ENCODE measurements around the gene PAGE4. TPM values are rescaled to one million over a fixed set of nuclear protein-coding genes. Genes with fewer than 3 reads are reported as not detected.
A peak's percentile ranks its signal among the peaks of the same experiment; 100 is the strongest.

The PAGE4 gene
- polyA plus RNA-seq, 1 donor from 2014 or later, result not detected

- peaks cover 0 to 7% (median 4%) of the 10 kb centered on the region in 3 donors for H3K4me1 Mint-ChIP-seq
- H3K27ac Mint-ChIP-seq, result no peak overlapping the region
- no peak overlapping the region for H3K4me3 Mint-ChIP-seq
- peaks cover 0 to 1% (median 0%) of the 10 kb centered on the region in 3 donors for H3K9me3 Mint-ChIP-seq
- no peaks in the 10 kb centered on the region for H3K36me3 Mint-ChIP-seq
- H3K27me3 Mint-ChIP-seq, result peaks cover 18% of the 10 kb centered on the region
These were observed 20.9 kb downstream of the PAGE4 start for GRCh38 chrX:49850028-49850427.

GRCh38 chrX:49853661-49854060 is 24.6 kb downstream of the PAGE4 start:
- Mint-ChIP-seq H3K9me3 (peaks cover 0 to 2% (median 0%) of the 10 kb centered on the region in 3 donors), H3K27me3 (peaks cover 6% of the 10 kb centered on the region), H3K36me3 (no peaks in the 10 kb centered on the region), H3K4me1 (peaks cover 0 to 7% (median 4%) of the 10 kb centered on the region in 3 donors), H3K4me3 (no peak overlapping the region), H3K27ac (no peak overlapping the region)

GRCh38 chrX:49856819-49857218 is 27.7 kb downstream of the PAGE4 start:
- no peaks in the 10 kb centered on the region for H3K36me3 Mint-ChIP-seq
- no peaks in the 10 kb centered on the region for H3K4me1 Mint-ChIP-seq
- H3K27me3 Mint-ChIP-seq, result no peaks in the 10 kb centered on the region
- peaks cover 0 to 2% (median 2%) of the 10 kb centered on the region in 3 donors for H3K9me3 Mint-ChIP-seq
- no peak overlapping the region for H3K27ac Mint-ChIP-seq
- no peak overlapping the region for H3K4me3 Mint-ChIP-seq

GRCh38 chrX:49858341-49858740 is 29.2 kb downstream of the PAGE4 start:
- Mint-ChIP-seq H3K9me3 (peaks cover 0 to 2% (median 2%) of the 10 kb centered on the region in 3 donors), H3K4me1 (no peaks in the 10 kb centered on the region), H3K4me3 (no peak overlapping the region), H3K27ac (no peak overlapping the region), H3K36me3 (no peaks in the 10 kb centered on the region), H3K27me3 (peaks cover 2% of the 10 kb centered on the region)

GRCh38 chrX:49859491-49859890 is 30.4 kb downstream of the PAGE4 start:
- no peak overlapping the region for H3K4me3 Mint-ChIP-seq
- H3K27me3 Mint-ChIP-seq, result peaks cover 2% of the 10 kb centered on the region
- H3K36me3 Mint-ChIP-seq, result no peaks in the 10 kb centered on the region
- H3K9me3 Mint-ChIP-seq, result peaks cover 0 to 2% (median 2%) of the 10 kb centered on the region in 3 donors
- H3K4me1 Mint-ChIP-seq, result no peaks in the 10 kb centered on the region
- H3K27ac Mint-ChIP-seq, result no peak overlapping the region

GRCh38 chrX:49860867-49861535 is 31.9 kb downstream of the PAGE4 start:
- Mint-ChIP-seq H3K36me3 (no peaks in the 10 kb centered on the region), H3K9me3 (peaks cover 0 to 2% (median 0%) of the 10 kb centered on the region in 3 donors), H3K4me1 (no peaks in the 10 kb centered on the region), H3K27ac (no peak overlapping the region), H3K4me3 (no peak overlapping the region), H3K27me3 (peaks cover 4% of the 10 kb centered on the region)

GRCh38 chrX:49862093-49862492 is 33.0 kb downstream of the PAGE4 start:
- no peak overlapping the region for H3K27ac Mint-ChIP-seq
- H3K27me3 Mint-ChIP-seq, result peaks cover 4% of the 10 kb centered on the region
- no peaks in the 10 kb centered on the region for H3K4me1 Mint-ChIP-seq
- no peak overlapping the region for H3K4me3 Mint-ChIP-seq
- peaks cover 0 to 2% (median 0%) of the 10 kb centered on the region in 3 donors for H3K9me3 Mint-ChIP-seq
- H3K36me3 Mint-ChIP-seq, result no peaks in the 10 kb centered on the region

- H3K27ac Mint-ChIP-seq, result no peak overlapping the region
- H3K4me3 Mint-ChIP-seq, result no peak overlapping the region
- no peaks in the 10 kb centered on the region for H3K9me3 Mint-ChIP-seq
- H3K27me3 Mint-ChIP-seq, result peaks cover 7% of the 10 kb centered on the region
- H3K36me3 Mint-ChIP-seq, result no peaks in the 10 kb centered on the region
- no peaks in the 10 kb centered on the region for H3K4me1 Mint-ChIP-seq
These were observed 39.6 kb downstream of the PAGE4 start for GRCh38 chrX:49868739-49869138.

GRCh38 chrX:49876750-49877149 is 47.6 kb downstream of the PAGE4 start:
- Mint-ChIP-seq H3K4me3 (peak overlapping the region in 3 of 4 donors; percentile 35 to 86 (median 48)), H3K27ac (peak overlapping the region in 2 of 3 donors; percentile 67 to 90), H3K27me3 (peaks cover 11% of the 10 kb centered on the region), H3K9me3 (no peaks in the 10 kb centered on the region), H3K36me3 (no peaks in the 10 kb centered on the region), H3K4me1 (peaks cover 4 to 17% (median 10%) of the 10 kb centered on the region in 3 donors)

GRCh38 chrX:49877397-49878101 is 48.4 kb downstream of the PAGE4 start:
- peak overlapping the region; percentile 57 to 85 (median 71) for H3K27ac Mint-ChIP-seq
- H3K27me3 Mint-ChIP-seq, result peaks cover 11% of the 10 kb centered on the region
- no peaks in the 10 kb centered on the region for H3K9me3 Mint-ChIP-seq
- no peaks in the 10 kb centered on the region for H3K36me3 Mint-ChIP-seq
- peak overlapping the region in 1 of 4 donors; percentile 86 for H3K4me3 Mint-ChIP-seq
- H3K4me1 Mint-ChIP-seq, result peaks cover 4 to 19% (median 10%) of the 10 kb centered on the region in 3 donors

- Mint-ChIP-seq H3K4me1 (peaks cover 4 to 20% (median 11%) of the 10 kb centered on the region in 3 donors), H3K4me3 (peak overlapping the region; percentile 74 to 88 (median 86)), H3K9me3 (no peaks in the 10 kb centered on the region), H3K27me3 (peaks cover 11% of the 10 kb centered on the region), H3K27ac (peak overlapping the region in 1 of 3 donors; percentile 85), H3K36me3 (no peaks in the 10 kb centered on the region)
These were observed 49.2 kb downstream of the PAGE4 start for GRCh38 chrX:49878128-49878833.

GRCh38 chrX:49878834-49879655 is 49.9 kb downstream of the PAGE4 start, which contains the start of gene USP27X:
Gene USP27X, plus strand, starts transcription at chrX:49879484. Its CDS starts 824 bp downstream, at chrX:49880308.
- Mint-ChIP-seq H3K36me3 (no peaks in the 10 kb centered on the region), H3K4me1 (peaks cover 6 to 20% (median 11%) of the 10 kb centered on the region in 3 donors), H3K27me3 (peaks cover 8% of the 10 kb centered on the region), H3K4me3 (peak within 1 kb of the TSS; percentile 81 to 89 (median 86)), H3K27ac (peak within 1 kb of the TSS; percentile 63 to 88 (median 85)), H3K9me3 (no peaks in the 10 kb centered on the region)

GRCh38 chrX:49879656-49880277 is 50.7 kb downstream of the PAGE4 start:
- Mint-ChIP-seq H3K4me1 (peaks cover 9 to 24% (median 11%) of the 10 kb centered on the region in 3 donors), H3K36me3 (no peaks in the 10 kb centered on the region), H3K9me3 (no peaks in the 10 kb centered on the region), H3K27ac (peak overlapping the region in 1 of 3 donors; percentile 49), H3K4me3 (peak overlapping the region; percentile 81 to 89 (median 86)), H3K27me3 (peaks cover 8% of the 10 kb centered on the region)

- Mint-ChIP-seq H3K4me1 (peaks cover 9 to 20% (median 11%) of the 10 kb centered on the region in 3 donors), H3K27ac (no peak overlapping the region), H3K36me3 (no peaks in the 10 kb centered on the region), H3K4me3 (peak overlapping the region in 2 of 4 donors; percentile 4 to 87), H3K27me3 (peaks cover 4% of the 10 kb centered on the region), H3K9me3 (no peaks in the 10 kb centered on the region)
These were observed 51.6 kb downstream of the PAGE4 start for GRCh38 chrX:49880668-49881067.
